OCI-LY7 (cell line): Measurements from ENCODE around the gene C12orf57. TPM values are rescaled to one million over a fixed set of nuclear protein-coding genes. Genes with fewer than 3 reads are reported as not detected.
A peak's percentile ranks its signal among the peaks of the same experiment; 100 is the strongest.

Experiments
- BruUV-seq: library from RNA; stranded (reverse); fragments of 400-500 nt; replicated peaks from 2 replicates; lab custom pipeline; 2021; lab: Mats Ljungman, UMichigan
- CTCF ChIA-PET: fragments of 300-600 bp; sonication (Branson Sonifier 250); formaldehyde crosslinking; loops from one replicate; lab custom pipeline; 2022; ENCODE audit warnings: antibody characterized with exemption; ENCODE audit not compliant: unreplicated experiment; lab: Charles Lee
- POLR2A ChIA-PET: fragments of 300-600 bp; sonication (Branson Sonifier 250); formaldehyde crosslinking; loops from one replicate; lab custom pipeline; 2022; ENCODE audit warnings: antibody characterized with exemption; lab: Charles Lee
- DNase-seq: peaks from one replicate; pipeline ENCODE4 v3.0.0-alpha.2; 2015; ENCODE audit warnings: low spot score
- H2AFZ ChIP-seq: fragments of 200-600 bp; sonication (generic), shearing (Covaris generic); 2 replicates; pipeline ENCODE4 v1.6.1; 2014; ENCODE audit warnings: mild to moderate bottlenecking, antibody characterized with exemption, low read length, moderate library complexity
- H3K27ac ChIP-seq: fragments of 200-600 bp; sonication (generic); 2 replicates; pipeline ENCODE4 v1.5.1; 2014; ENCODE audit warnings: mixed run types, low read depth, mild to moderate bottlenecking, moderate library complexity, low read length, inconsistent platforms; ENCODE audit not compliant: poor library complexity, severe bottlenecking
- H3K36me3 ChIP-seq: fragments of 200-600 bp; sonication (generic); 2 replicates; pipeline ENCODE4 v1.6.1; 2014; ENCODE audit warnings: mild to moderate bottlenecking, antibody characterized with exemption, low read length, moderate library complexity, mixed read lengths; ENCODE audit not compliant: insufficient read depth
- H3K4me1 ChIP-seq: fragments of 200-600 bp; sonication (generic); 2 replicates; pipeline ENCODE4 v1.5.1; 2014; ENCODE audit warnings: mild to moderate bottlenecking, low read length; ENCODE audit not compliant: insufficient read depth, poor library complexity, severe bottlenecking
- H3K4me2 ChIP-seq: fragments of 200-600 bp; sonication (generic); 2 replicates; pipeline ENCODE4 v1.6.1; 2014; ENCODE audit warnings: mild to moderate bottlenecking, low read length
- H3K4me3 ChIP-seq: fragments of 200-600 bp; sonication (generic); 2 replicates; pipeline ENCODE4 v1.5.1; 2014; ENCODE audit warnings: mild to moderate bottlenecking, low read depth, low read length; ENCODE audit not compliant: poor library complexity, severe bottlenecking
- H3K79me2 ChIP-seq: fragments of 200-600 bp; sonication (generic); 2 replicates; pipeline ENCODE4 v1.6.1; 2016; ENCODE audit warnings: low read depth, mild to moderate bottlenecking, low read length, moderate library complexity, mixed read lengths; ENCODE audit not compliant: insufficient read depth
- H3K9me2 ChIP-seq: fragments of 200-600 bp; sonication (generic); 2 replicates; pipeline ENCODE4 v1.6.1; 2016; ENCODE audit warnings: mild to moderate bottlenecking, low read length, mixed read lengths; ENCODE audit not compliant: insufficient read depth
- H3K9me3 ChIP-seq: fragments of 200-600 bp; sonication (generic); 2 replicates; pipeline ENCODE4 v1.6.1; 2014; ENCODE audit warnings: mild to moderate bottlenecking, mixed run types, low read length, mixed read lengths
- H4K20me1 ChIP-seq: fragments of 200-600 bp; sonication (generic); 2 replicates; pipeline ENCODE4 v1.6.1; 2014; ENCODE audit warnings: mild to moderate bottlenecking, antibody characterized with exemption, low read length, moderate library complexity, mixed read lengths; ENCODE audit not compliant: insufficient read depth
- CTCF ChIP-seq: fragments of 200-600 bp; sonication (generic); conservative IDR thresholded peaks from 2 replicates; pipeline ENCODE4 v1.5.1; 2014; ENCODE audit warnings: mild to moderate bottlenecking, antibody characterized with exemption, low read length, moderate library complexity, mixed read lengths
- EZH2phosphoT487 ChIP-seq: fragments of 200-600 bp; sonication (generic); IDR thresholded peaks from 2 replicates; pipeline ENCODE4 v1.6.1; 2018; ENCODE audit warnings: low read depth, borderline replicate concordance, mild to moderate bottlenecking, mixed run types, antibody characterized with exemption, low read length, moderate library complexity, mixed read lengths
- intact Hi-C: fragments of 100-400 bp; cut with micrococcal nuclease; formaldehyde crosslinking; loops from one replicate; pipeline ENCODE4 v1.10.0; 2022; ENCODE audit not compliant: unreplicated experiment
- total RNA-seq, 2 experiments: library from RNA; depleted of rRNA in 1 of 2; stranded (reverse); fragments of >200 nt in 1 of 2; shearing (Covaris generic) in 1 of 2; gene quantifications; 2 replicates each; pipeline ENCODE4 v1.2.3, GENCODE V29; 2014 to 2022

C12orf57 gene
- total RNA-seq, 2 experiments from 2014 or later = 130 to 319 TPM

- intact Hi-C loops = no loop called here
- ChIA-PET POLR2A (interaction anchor here (1.0 kb wide), 1 partner anchor 11 kb away, joined by 3 read pairs; the partner anchor contains the start of genes C12orf57 and RNU7-1), CTCF (interaction anchor here (0.5 kb wide), 1 partner anchor 26 kb away, joined by 3 read pairs; no protein-coding TSS in a partner anchor)
- Histone ChIP-seq H3K4me2 (no peak overlapping the region), H3K4me1 (peaks cover 14% of the 10 kb centered on the region), H3K36me3 (peaks cover 7% of the 10 kb centered on the region; the same call in 1 of the 2 replicates), H2AFZ (no peak overlapping the region), H3K9me3 (no peaks in the 10 kb centered on the region), H3K9me2 (no peaks in the 10 kb centered on the region), H3K4me3 (no peak overlapping the region), H3K27ac (no peak overlapping the region), H3K79me2 (peaks cover 5% of the 10 kb centered on the region; the same call in 1 of the 2 replicates), H4K20me1 (no peaks in the 10 kb centered on the region)
- no TSS peak for BruUV-seq
- DNase-seq = no peak
- TF ChIP-seq EZH2phosphoT487 = no peak
- no peak for TF ChIP-seq CTCF
Measured at GRCh38 chr12:6932766-6933165, 11.1 kb upstream of the C12orf57 start.

GRCh38 chr12:6934110-6934509 lies 9.7 kb upstream of the C12orf57 start:
- ChIA-PET CTCF (no interaction called here), POLR2A (no interaction called here)
- DNase-seq = no peak
- TF ChIP-seq CTCF = no peak
- no peak for TF ChIP-seq EZH2phosphoT487
- no TSS peak for BruUV-seq
- Histone ChIP-seq H3K9me2 (no peaks in the 10 kb centered on the region), H3K4me3 (no peak overlapping the region), H3K9me3 (no peaks in the 10 kb centered on the region), H3K27ac (no peak overlapping the region), H3K79me2 (peaks cover 5% of the 10 kb centered on the region; the same call in 1 of the 2 replicates), H3K4me1 (peaks cover 20% of the 10 kb centered on the region), H4K20me1 (no peaks in the 10 kb centered on the region), H3K4me2 (no peak overlapping the region), H2AFZ (no peak overlapping the region), H3K36me3 (peaks cover 7% of the 10 kb centered on the region; the same call in 1 of the 2 replicates)
- intact Hi-C loops = no loop called here

GRCh38 chr12:6935371-6936193 lies 8.2 kb upstream of the C12orf57 start:
- DNase-seq = no peak
- BruUV-seq = no TSS peak
- Histone ChIP-seq H3K79me2 (peaks cover 5% of the 10 kb centered on the region; the same call in 1 of the 2 replicates), H3K36me3 (peaks cover 7% of the 10 kb centered on the region; the same call in 1 of the 2 replicates), H3K4me1 (peaks cover 20% of the 10 kb centered on the region), H3K9me2 (no peaks in the 10 kb centered on the region), H3K4me2 (peak overlapping the region; percentile 86), H3K4me3 (peak overlapping the region; percentile 81), H2AFZ (no peak overlapping the region), H3K9me3 (no peaks in the 10 kb centered on the region), H3K27ac (no peak overlapping the region), H4K20me1 (no peaks in the 10 kb centered on the region)
- intact Hi-C loops = loop anchor here (2.0 to 5.0 kb wide), 3 partner anchors 37 to 63 kb away; partner anchors contain the start of genes EMG1, PHB2 and SPSB2
- ChIA-PET CTCF (no interaction called here), POLR2A (interaction anchor here (0.6 to 1.5 kb wide), 4 partner anchors 8 to 48 kb away, joined by 3 to 4 read pairs (median 3); partner anchors contain the start of genes C12orf57, LRRC23 and RNU7-1)
- TF ChIP-seq CTCF = no peak
- no peak for TF ChIP-seq EZH2phosphoT487
